Esophagus muscularis mucosa (tissue), 4 donors: ENCODE measurements around the gene GDF10.

Experiments used
- CTCF ChIP-seq, 3 experiments: fragments of 200-600 bp in 2 of 3; fragments of 450-650 bp in 1 of 3; sonication (generic) in 2 of 3; IDR thresholded peaks; one replicate each; pipeline ENCODE4 v1.5.1; 2017 to 2019; ENCODE audit warnings: antibody characterized with exemption in 3 of 3, mild to moderate bottlenecking in 2 of 3, moderate library complexity in 1 of 3
- EP300 ChIP-seq: sonication (generic); formaldehyde crosslinking; IDR thresholded peaks from one replicate; pipeline ENCODE4 v1.6.1; 2017; ENCODE audit warnings: antibody characterized with exemption
- POLR2A ChIP-seq: fragments of 450-650 bp; IDR thresholded peaks from one replicate; pipeline ENCODE4 v1.6.1; 2017; ENCODE audit warnings: antibody characterized with exemption, moderate library complexity, mild to moderate bottlenecking, low read depth
- POLR2AphosphoS5 ChIP-seq, 2 donors: sonication (generic); formaldehyde crosslinking; IDR thresholded peaks; one replicate each; pipeline ENCODE4 v1.6.1; 2017; ENCODE audit warnings: antibody characterized with exemption in 2 of 2

- no peak for TF ChIP-seq POLR2A
- no peak for TF ChIP-seq CTCF (IDR thresholded peaks at IDR 0.05)
- TF ChIP-seq POLR2AphosphoS5 (IDR thresholded peaks at IDR 0.05): no peak
- TF ChIP-seq EP300: no peak
Measured at GRCh38 chr10:47339186-47339735, 39.3 kb downstream of the GDF10 start.
